Measurements from ENCODE around the gene SLC39A10. TPM values are rescaled to one million over a fixed set of nuclear protein-coding genes. Genes with fewer than 3 reads are reported as not detected.

The SLC39A10 gene, protein sequence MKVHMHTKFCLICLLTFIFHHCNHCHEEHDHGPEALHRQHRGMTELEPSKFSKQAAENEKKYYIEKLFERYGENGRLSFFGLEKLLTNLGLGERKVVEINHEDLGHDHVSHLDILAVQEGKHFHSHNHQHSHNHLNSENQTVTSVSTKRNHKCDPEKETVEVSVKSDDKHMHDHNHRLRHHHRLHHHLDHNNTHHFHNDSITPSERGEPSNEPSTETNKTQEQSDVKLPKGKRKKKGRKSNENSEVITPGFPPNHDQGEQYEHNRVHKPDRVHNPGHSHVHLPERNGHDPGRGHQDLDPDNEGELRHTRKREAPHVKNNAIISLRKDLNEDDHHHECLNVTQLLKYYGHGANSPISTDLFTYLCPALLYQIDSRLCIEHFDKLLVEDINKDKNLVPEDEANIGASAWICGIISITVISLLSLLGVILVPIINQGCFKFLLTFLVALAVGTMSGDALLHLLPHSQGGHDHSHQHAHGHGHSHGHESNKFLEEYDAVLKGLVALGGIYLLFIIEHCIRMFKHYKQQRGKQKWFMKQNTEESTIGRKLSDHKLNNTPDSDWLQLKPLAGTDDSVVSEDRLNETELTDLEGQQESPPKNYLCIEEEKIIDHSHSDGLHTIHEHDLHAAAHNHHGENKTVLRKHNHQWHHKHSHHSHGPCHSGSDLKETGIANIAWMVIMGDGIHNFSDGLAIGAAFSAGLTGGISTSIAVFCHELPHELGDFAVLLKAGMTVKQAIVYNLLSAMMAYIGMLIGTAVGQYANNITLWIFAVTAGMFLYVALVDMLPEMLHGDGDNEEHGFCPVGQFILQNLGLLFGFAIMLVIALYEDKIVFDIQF
- total RNA-seq (2014; rRNA removed; shearing (Covaris generic)), result 37.8 and 44.2 TPM in 2 replicates

DNA sequence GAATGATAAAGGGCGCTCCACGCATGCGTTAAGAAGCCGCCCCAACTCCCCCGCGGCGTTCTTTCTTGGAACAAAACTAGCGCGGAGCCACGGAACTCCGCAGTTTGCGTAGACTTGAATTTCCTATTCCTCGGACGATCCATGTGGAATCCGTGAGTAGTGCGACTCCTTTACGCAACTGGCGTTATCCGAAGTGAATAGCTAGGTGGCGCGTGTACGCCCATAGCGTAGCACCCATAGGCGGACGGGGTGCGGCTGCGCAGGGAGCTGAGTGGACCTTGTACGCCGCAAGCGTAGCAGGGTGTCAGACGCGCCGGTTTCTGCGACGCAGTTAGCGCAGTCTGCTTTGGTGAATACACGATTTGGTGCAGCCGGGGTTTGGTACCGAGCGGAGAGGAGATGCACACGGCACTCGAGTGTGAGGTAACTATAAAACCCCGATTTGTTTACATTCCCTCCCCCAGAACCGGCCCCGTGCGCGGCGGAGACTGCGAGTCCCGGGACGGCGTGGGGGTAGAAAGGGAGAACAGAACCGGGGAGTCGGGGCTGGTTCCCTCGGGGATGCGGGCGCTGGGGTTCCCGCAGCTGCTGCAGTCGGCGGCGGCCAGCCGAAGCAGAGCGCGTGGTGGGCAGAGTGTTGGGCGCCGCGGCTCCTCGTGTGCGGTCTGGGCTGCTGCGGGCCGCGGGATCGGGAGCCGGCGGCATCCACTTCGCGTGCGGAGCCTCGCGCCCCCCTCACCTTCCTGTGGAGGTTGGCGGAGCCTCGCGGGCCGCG lies at the start of gene SLC39A10:
TSS of gene SLC39A10 (plus strand) at position 368 of the 775 bp plus-strand sequence. CDS start 22,817 bp downstream, outside the sequence.
- peak; percentile 97 for DNase-seq (ENCODE audit: low read depth)

DNA sequence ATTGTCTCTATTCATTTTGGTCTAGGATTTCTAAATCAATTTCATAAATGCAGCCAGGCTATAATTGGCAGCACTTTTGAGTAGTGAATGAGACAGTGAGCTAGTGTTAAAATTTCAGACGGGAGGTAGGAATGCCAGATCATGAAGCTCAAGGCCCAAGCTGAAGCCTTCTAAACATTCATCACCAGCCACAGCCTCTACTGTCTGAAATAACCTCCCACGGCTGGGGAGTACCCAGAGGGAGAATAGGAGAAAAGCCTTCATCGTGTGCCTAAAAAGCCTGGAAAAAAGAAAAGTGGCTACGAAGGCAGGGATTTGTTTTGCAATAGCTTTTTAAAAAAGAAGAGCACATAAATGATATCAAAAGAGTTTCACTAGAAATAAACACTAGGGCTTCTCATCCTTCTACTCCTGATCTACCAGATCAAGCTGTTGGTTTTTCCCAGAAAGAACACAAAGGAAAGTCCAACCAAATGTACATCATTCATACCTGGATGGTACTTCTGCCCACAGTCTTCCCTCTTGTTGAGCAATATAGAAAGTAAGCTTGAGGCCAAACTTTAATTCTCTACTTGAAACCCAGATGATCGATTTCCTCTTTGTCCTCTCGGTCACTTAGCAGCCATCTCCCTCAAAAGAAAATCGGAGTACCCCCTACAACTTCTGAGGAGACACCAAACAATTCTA lies 48.1 kb upstream of the SLC39A10 start:
- no peak for DNase-seq (ENCODE audit: low read depth)

DNA sequence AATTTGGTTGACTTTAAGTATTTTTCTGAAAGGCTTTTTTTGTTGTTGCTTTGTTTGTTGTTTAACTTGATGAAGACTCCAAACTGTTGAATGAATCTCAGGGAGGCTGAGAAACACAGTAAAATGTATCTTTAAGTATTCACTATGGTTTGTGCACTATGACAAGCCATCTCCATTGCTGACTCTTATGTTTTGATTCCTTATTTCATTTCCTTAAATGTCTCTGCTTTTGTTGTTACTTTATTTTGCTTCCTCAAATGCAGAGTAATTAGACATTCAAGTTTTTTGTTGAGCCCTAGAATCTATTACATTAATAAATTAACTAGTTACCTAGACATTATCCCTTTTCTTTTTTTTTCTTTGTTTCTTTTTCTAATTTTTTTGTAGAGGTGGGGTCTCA lies 46.3 kb upstream of the SLC39A10 start:
- no peak for DNase-seq (ENCODE audit: low read depth)

DNA sequence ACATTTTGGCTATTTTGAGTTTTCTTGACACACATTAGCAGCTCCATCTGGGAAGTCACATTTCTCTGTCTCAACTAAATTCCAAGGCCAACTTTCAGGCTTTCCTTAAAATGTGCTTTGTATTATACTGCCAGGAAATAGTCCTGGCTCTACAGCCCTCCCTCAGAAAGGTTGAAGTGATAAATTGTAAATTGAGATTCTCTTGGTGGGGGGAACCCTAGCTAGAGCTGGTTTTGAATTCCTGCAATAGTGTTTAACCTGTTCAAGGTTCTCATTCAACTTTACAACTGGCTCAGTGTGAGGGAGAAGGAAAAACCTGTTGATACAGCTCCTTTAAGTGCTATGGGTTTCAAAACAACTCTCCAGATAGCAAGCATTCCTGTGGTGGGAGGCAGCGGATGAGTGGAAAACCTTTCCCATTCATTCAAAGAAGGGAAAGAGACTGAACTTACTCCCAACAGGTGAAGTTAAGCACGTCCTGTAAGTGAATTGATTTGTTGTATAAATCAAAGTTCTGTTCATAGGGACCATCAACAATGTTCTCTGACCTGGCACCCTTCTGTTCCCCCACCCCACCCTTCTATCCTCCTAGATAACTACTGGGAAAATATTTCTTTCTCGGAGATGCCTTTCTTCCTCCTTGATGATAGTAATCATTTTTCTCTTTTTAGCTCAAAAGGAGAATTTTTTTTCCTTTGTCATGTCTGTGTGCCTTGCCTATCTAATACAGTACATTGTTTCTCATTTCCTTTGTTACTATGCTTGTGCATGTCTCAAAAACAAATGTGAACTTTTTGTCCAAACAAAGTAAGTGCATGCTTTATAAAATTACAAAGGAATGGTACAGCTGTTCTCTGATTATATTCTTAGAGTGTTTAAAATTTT lies 44.2 kb upstream of the SLC39A10 start:
- DNase-seq (ENCODE audit: low read depth), result peak; percentile 67

DNA sequence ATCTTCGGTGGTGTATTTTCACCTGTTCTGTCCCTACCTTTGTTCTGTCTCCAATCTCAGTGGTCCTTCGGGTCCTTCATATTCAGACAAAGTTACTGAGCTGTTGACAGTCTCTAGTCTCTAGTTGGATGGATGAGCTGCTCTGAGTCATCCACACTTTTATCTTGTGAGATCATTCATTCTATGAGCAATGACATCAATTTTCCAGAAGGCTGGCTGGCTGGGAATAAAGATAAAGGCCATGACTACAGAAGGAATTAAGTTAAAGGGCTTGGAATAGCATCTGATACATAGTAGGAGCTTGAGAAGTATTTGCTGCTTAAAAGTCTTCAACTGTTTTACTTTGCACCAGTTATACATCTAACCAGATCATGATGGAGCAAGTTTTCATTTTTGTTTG lies 43.1 kb upstream of the SLC39A10 start:
- DNase-seq (ENCODE audit: low read depth), result peak; percentile 86

DNA sequence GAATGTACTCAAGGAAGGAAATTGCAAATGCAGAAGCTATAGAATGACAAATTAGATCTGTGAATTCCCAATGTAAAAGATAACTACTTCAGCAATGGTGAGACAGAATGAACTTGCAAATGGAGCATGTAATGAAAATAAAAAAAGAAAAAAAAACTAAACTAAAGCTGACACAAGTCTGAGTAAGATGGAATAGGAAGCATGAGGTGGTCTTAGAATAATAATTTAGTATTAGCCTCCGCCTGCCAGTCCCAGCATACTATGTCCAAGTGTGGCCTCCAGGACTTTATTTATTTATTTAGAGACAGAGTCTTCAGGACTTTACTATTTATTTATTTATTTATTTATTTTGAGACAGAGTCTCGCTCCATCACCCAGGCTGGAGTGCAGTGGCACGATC lies 37.4 kb upstream of the SLC39A10 start:
- DNase-seq (ENCODE audit: low read depth), result no peak

DNA sequence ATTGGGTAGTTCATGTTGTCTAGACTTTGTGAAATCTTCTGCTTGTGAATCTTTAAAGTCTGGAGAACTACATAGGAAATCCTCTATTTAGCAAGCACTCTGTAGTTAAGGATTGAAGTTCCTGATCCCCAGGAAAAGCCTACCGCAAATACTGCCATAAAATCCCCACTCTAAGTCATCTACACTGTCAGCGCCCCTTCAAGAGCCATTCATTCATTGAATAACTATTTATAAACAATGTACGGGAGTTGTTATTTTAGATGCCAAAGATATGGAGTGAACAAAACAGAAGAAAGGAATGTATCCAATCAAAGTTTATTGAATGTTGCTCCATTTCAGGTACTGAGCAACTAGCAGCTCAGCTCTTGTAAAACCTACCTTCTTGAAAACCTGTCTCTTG lies 36.5 kb upstream of the SLC39A10 start:
- DNase-seq (ENCODE audit: low read depth), result no peak

DNA sequence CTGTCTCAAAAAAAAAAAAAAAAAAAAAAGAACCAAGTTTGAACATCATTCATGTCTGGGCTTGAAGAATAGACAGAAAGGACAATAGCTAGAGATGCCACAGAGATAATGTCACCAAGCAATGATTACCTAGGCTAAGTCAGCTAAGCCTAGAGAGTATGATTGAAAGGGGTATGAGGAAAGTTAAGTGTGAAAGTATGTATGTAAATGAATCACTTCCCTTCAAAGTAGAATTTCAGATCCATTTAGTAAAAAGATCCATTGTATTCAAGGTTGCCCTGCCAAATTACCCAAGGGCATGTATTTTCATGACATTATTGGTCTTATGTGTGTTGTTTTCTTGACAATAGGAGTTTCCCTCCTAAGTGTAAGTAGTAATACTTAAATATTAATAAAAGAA lies 34.1 kb upstream of the SLC39A10 start:
- DNase-seq (ENCODE audit: low read depth), result peak; percentile 44

DNA sequence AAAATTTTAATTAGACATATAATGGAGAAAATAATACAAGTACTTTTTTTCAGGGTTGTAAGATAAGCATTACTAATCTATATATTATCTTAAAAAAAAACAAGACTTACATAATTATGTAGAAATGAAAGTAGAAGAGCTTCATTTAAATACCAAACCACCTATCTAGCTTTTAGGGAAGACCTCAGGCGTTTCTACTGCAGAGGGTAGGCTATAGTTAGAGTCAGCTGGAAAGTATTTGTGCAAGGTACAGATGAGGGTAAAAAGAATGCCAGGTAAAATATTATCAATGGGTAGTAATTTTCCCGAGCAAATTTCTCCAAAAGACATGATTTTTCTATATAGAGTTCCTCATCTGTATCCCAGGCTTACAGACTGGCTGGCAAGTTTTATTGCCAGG lies 30.5 kb upstream of the SLC39A10 start:
- DNase-seq (ENCODE audit: low read depth), result no peak

DNA sequence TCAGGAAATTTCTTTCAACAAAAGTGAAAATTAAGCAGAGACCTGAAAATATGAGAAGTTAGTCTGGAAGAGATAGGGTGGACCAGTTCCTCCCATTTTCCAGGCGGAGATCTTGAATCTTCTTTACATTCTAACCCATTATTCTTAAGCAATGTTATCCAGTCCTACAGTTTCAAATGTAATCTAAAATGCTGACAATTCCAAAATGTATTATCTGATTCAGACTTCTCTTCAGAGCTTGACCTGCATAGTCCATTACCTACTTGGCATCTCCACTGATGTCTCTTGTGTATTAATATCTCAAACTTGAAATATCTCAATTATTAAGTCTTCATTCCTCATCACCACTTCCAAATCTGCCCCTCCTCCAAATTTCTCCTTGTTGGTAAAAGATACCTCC lies 28.4 kb upstream of the SLC39A10 start:
- no peak for DNase-seq (ENCODE audit: low read depth)

DNA sequence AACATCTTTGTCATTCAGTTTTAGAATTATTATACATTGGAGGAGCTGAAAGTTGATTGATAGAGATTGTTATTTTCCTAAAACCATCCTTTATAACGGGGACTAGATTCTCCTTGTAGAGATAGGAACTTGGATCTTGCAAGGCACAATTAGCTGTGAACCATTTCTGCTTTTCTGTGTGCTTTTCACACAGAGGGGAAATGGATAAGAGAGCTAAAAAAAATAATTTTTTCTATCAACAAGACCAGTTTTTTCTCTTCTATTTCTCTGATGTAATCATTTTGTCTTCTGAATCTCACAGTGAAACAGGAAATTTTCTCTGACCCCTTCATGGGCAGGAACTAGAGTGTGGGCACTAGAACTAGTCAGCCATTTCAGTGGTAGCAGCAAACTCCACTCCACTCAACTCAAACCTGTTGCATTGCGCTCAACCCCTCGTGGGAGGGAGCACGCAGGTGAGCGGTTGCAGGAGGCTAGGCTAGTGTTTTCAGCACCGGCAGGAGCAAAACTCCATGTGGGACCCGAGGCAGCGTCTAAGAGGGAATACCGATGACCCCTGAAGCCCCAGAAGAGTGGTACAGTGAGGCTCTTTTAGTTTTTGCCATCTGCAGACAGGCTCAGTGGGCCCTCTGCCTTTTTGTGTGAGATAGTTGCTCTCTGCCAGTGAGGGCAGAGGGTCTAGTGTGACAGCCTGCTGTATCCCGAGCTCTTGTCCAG lies 24.0 kb upstream of the SLC39A10 start:
- no peak for DNase-seq (ENCODE audit: low read depth)

DNA sequence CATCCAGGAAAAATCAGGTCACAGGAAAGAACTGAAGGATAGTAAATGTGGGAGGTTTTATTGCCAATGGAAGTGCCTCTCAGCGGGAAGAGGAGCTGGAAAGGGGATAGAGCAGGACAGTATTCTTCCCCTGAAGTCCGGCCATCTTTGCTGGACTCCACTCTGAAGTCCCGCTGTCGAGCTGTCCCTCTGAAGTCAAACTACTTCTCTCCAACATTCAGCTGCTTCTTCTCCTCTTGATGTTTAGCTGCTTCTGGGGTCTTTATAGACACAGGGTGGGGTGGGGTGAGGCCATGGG lies 23.5 kb upstream of the SLC39A10 start:
- no peak for DNase-seq (ENCODE audit: low read depth)

DNA sequence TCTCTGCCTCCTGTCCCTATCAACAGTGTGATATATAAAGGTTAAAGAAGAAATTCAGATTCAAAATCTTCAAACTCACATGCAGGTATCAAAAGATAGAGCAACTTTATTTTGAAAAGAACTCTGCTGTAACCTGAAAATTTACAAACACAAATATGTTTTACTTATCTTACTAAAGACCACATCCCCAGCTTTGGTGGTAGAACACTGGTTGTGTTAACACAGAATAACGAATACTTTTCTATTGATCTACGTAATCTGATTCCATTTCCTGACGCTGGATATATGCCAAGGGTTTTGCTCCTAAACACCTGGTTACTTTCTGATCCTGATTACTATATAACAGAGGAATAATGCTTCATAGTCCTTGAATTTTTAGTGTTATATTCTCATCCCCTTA lies 23.1 kb upstream of the SLC39A10 start:
- DNase-seq (ENCODE audit: low read depth), result no peak

DNA sequence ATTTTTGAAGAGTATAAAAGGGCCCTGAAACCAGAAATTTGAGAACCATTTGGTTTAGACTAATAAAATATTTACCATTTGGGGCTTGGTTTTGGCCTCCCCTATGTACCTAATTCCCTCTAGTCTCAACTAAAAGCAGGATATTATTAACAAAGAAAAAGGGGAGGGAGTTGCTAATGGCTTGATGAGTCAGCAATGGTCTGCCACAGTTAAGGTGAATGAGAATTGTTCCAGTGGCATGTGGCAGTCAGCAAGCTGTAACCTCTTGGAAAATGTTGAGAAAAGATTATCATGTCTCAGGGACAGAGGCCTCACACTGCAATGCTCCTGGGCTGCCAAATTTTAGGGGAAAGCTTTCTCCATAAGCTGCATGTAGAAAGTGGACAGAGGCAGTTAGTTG lies 20.1 kb upstream of the SLC39A10 start:
- peak; percentile 38 for DNase-seq (ENCODE audit: low read depth)

DNA sequence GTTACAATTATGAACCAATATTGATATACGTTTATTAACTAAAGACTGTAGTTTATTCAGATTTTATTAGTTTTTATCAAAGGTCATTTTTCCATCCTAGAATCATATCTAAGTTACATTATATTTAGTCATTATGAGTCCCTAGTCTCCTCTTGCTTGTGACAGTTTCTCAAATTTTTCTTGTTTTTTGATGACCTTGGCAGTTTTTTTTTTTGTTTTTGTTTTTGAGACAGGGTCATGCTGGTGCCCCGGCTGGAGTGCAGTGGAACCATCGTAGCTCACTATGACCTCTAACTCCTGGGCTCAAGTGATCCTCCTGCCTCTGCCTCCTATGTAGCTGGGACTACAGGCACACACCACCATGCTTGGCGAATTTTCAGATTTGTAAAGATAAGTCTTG lies 18.3 kb upstream of the SLC39A10 start:
- no peak for DNase-seq (ENCODE audit: low read depth)

DNA sequence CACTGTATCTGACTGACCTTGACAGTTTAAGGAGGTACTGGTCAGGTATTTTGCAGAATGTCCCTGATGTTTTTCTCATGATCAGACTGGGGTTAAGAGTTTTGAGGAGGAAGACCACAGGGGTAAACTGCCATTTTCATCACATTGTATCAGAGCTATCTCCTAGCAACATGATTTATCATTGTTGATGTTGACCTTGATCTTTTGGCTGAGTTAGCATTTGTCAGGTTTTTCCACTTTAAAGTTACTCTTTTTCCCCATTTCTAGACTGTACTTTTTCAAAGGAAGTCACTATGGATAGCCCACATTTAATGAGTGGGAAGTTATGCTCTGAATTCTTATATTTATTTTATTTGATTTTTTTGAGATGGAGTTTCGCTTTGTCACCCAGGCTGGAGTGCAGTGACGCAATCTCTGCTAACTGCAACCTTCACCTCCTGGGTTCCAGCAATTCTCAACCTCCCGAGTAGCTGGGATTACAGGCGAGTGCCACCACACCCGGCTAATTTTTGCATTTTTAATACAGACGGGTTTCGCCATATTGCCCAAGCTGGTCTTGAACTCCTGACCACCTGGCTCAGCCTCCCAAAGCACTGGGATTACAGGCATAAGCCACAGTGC lies 17.7 kb upstream of the SLC39A10 start:
- DNase-seq (ENCODE audit: low read depth), result no peak

DNA sequence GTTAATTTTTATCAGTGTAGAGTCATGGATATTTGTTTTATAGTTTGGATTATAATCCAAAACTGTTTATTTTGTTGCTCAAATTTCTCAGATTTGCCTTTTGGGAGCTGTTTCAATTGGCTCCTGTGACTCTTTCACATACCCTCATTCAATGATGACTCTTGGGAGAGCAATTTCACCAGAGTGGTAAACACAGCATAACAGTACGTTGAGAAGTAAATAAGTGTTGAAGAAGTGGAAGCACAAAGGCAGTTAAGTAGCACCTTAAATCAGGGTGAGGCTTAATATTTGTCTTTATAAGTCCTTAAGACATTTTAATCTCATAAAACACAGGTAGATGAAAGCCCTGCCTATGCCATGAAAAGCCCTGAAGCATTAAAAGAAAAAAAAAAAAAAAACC lies 17.1 kb upstream of the SLC39A10 start:
- DNase-seq (ENCODE audit: low read depth), result no peak

DNA sequence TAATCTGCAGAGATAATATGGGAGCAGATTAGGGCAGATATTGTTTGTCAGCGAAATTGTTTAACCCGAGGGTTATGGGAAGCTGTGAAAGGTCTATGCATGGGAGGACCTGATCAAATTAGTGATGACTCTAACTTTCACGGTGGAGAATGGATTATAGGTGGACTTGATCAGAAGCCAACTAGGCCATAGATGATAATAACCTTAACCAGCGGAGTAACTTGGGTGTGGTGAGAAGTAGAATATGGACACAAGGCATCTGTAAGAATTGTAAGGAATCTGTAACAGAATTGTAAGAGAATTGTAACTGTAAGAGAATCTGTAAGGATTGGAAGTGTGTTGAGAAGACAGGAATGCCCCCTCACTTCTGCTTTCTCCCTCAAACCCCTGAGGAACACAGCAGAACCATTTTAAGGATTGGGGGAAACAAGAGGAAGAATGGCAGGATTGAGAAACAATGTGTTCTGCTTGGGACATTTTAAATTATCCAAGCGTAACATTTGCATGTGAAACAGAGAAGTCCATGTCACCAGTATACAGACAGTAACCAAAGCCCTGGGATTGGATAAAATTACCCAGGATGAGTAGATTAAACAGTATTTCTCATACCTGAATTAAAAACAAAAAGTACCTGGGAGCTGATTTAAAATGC lies 14.9 kb upstream of the SLC39A10 start:
- DNase-seq (ENCODE audit: low read depth), result no peak

DNA sequence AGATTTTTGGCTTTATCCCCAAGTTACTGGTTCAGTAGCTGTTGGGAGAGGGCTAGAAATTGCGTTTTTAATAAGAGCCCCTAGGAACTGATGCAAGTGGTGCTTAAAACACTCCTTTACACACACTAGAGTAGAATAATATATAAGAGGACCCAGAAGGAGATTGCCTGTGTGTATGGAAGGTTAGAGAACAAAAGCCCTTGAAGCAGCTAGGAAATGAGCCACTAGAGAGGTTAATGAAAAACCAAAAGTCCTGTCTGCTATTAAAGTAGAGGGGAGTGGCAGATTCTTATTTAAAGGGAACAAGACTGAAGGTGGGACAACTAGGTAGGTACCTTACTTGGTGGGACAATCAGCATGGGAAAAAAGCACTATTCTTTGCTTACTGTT lies 14.4 kb upstream of the SLC39A10 start:
- DNase-seq (ENCODE audit: low read depth), result no peak
